ENCODE data around the gene PFN4. TPM values are rescaled to one million over a fixed set of nuclear protein-coding genes. Genes with fewer than 3 reads are reported as not detected.

The PFN4 gene
- total and polyA plus RNA-seq, 9 of the 15 experiments (the other 6 are each of a cell fraction or from before 2014, with no cell fraction given): 0.07 to 0.54 (median 0.31) TPM; not detected in 2

DNA sequence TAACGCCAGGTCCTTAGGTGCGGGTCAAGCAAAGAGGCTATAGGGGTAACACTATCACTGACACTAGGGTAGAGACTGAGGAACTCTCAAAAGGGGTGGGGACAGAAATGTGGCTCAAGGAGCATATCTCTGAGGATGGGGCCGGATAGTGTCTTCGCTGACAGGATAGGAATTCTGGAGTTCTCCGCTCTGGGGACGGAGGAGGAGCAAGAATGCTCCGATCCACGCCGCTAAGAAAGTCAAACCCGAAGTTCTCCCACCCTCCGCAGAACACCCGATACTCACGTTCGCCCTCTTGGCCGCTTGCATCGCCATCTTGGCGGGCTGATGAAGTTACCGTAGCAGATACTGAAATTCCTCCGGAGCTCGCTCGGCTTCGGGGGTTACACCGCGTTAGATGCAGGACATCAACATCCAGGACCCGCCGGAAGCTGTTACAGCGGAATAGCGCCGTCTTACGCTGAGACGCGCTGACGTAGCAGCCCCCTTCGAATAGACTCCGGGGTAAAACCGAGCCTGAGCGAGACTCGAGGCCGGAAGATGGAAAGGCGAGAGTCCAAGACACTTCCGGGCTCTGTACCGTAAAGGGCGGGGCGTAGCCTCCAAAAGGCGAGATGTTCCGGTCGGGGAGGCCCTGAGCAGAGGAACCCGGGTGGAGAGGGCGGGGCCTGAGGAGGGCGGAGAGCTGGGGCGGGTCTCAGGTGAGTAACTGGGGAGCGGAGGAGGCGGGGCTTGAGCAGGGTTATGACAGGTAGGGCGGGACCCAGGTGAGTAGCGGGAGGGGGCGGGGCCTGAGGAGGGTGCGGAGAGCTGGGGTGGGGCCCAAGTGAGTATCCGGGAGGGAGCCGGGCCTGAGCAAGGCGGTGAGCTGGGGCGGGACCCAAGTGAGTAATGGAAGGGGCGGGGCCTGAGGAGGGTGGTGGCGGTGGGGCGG is 47.0 kb downstream of the PFN4 start, which contains the start of gene SF3B6 (continued):
- TF ChIP-seq, protein P1, sequence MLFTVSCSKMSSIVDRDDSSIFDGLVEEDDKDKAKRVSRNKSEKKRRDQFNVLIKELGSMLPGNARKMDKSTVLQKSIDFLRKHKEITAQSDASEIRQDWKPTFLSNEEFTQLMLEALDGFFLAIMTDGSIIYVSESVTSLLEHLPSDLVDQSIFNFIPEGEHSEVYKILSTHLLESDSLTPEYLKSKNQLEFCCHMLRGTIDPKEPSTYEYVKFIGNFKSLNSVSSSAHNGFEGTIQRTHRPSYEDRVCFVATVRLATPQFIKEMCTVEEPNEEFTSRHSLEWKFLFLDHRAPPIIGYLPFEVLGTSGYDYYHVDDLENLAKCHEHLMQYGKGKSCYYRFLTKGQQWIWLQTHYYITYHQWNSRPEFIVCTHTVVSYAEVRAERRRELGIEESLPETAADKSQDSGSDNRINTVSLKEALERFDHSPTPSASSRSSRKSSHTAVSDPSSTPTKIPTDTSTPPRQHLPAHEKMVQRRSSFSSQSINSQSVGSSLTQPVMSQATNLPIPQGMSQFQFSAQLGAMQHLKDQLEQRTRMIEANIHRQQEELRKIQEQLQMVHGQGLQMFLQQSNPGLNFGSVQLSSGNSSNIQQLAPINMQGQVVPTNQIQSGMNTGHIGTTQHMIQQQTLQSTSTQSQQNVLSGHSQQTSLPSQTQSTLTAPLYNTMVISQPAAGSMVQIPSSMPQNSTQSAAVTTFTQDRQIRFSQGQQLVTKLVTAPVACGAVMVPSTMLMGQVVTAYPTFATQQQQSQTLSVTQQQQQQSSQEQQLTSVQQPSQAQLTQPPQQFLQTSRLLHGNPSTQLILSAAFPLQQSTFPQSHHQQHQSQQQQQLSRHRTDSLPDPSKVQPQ (CRISPR knock-in tag; IDR thresholded peaks at IDR 0.05; ENCODE audit: borderline replicate concordance): no peak
- TF ChIP-seq C11orf30 (IDR thresholded peaks at IDR 0.05; ENCODE audit: low read depth): peak; percentile 98
- TF ChIP-seq, protein P2, sequence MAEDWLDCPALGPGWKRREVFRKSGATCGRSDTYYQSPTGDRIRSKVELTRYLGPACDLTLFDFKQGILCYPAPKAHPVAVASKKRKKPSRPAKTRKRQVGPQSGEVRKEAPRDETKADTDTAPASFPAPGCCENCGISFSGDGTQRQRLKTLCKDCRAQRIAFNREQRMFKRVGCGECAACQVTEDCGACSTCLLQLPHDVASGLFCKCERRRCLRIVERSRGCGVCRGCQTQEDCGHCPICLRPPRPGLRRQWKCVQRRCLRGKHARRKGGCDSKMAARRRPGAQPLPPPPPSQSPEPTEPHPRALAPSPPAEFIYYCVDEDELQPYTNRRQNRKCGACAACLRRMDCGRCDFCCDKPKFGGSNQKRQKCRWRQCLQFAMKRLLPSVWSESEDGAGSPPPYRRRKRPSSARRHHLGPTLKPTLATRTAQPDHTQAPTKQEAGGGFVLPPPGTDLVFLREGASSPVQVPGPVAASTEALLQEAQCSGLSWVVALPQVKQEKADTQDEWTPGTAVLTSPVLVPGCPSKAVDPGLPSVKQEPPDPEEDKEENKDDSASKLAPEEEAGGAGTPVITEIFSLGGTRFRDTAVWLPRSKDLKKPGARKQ (CRISPR knock-in tag; IDR thresholded peaks at IDR 0.05): no peak
- peak; percentile 91 for TF ChIP-seq HCFC1 (IDR thresholded peaks at IDR 0.05; ENCODE audit: low read depth, low read length)
- TF ChIP-seq POLR2A (conservative IDR thresholded peaks at IDR 0.05): peak; percentile 94
- no peak for TF ChIP-seq MYBL2 (IDR thresholded peaks at IDR 0.05; ENCODE audit: low read depth)
- no peak for TF ChIP-seq MYBL2 (CRISPR knock-in tag; IDR thresholded peaks at IDR 0.05; ENCODE audit: borderline replicate concordance)
- TF ChIP-seq RB1 (IDR thresholded peaks at IDR 0.05; ENCODE audit: low read depth): peak; percentile 86
- no peak for TF ChIP-seq RFX7 (CRISPR knock-in tag; IDR thresholded peaks at IDR 0.05)
- TF ChIP-seq NCOA1 (IDR thresholded peaks at IDR 0.05; ENCODE audit: low read depth): peak; percentile 99
- TF ChIP-seq TEAD1 (CRISPR knock-in tag; IDR thresholded peaks at IDR 0.05): peak; percentile 32 to 89; a peak in 2 of 4 replicates
- TF ChIP-seq SREBF1 (IDR thresholded peaks at IDR 0.05; ENCODE audit: borderline replicate concordance, low read depth, low read length): peak; percentile 86; the same call in 1 of the 2 replicates
- TF ChIP-seq NCOR1 (IDR thresholded peaks at IDR 0.05): no peak
- peak; percentile 86 for TF ChIP-seq POLR2H (tag; IDR thresholded peaks at IDR 0.05; ENCODE audit: low read depth)
- peak; percentile 24 for TF ChIP-seq HMGN3 (IDR thresholded peaks at IDR 0.05; ENCODE audit: borderline replicate concordance, extremely low read depth, insufficient read length, low read depth, low read length)
- peak; percentile 34 to 77 (median 75) for TF ChIP-seq YY1 (IDR thresholded peaks at IDR 0.05; ENCODE audit: borderline replicate concordance in 1 of 3, control insufficient read depth in 1 of 3, extremely low read depth in 1 of 3, insufficient read depth in 3 of 3, insufficient read length in 1 of 3, insufficient replicate concordance in 2 of 3, low read depth in 1 of 3, low read length in 2 of 3)
- TF ChIP-seq, protein P3, sequence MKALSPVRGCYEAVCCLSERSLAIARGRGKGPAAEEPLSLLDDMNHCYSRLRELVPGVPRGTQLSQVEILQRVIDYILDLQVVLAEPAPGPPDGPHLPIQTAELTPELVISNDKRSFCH (CRISPR knock-in tag; IDR thresholded peaks at IDR 0.05): no peak
- TF ChIP-seq, protein P3 (tag; IDR thresholded peaks at IDR 0.05): 0 out of 2 replicates have a peak, but pooled peaks have one; percentile 52
- TF ChIP-seq DDX20 (tag; IDR thresholded peaks at IDR 0.05; ENCODE audit: low read depth): no peak
- TF ChIP-seq ZFP36 (IDR thresholded peaks at IDR 0.05; ENCODE audit: low read depth, low read length, partially characterized antibody): peak; percentile 90
- TF ChIP-seq, protein P4, sequence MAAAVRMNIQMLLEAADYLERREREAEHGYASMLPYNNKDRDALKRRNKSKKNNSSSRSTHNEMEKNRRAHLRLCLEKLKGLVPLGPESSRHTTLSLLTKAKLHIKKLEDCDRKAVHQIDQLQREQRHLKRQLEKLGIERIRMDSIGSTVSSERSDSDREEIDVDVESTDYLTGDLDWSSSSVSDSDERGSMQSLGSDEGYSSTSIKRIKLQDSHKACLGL (CRISPR knock-in tag; IDR thresholded peaks at IDR 0.05; ENCODE audit: borderline replicate concordance, poor library complexity, severe bottlenecking): no peak
